Fibroblast of pulmonary artery (primary cell): Measurements from ENCODE around the gene CACNA1B.

Experiments used
- DNase-seq: peaks from one replicate; pipeline ENCODE4 v3.0.0-alpha.2; 2010; ENCODE audit warnings: low read depth
- H3K4me3 ChIP-seq: replicated peaks from 2 replicates; pipeline ENCODE4 v1.5.1; 2011; ENCODE audit warnings: low read depth, mild to moderate bottlenecking, control low read depth, low read length, moderate library complexity
- TF ChIP-seq, protein P1 (sequence below): IDR thresholded peaks from 2 replicates; pipeline ENCODE4 v1.5.1; 2011; ENCODE audit warnings: mild to moderate bottlenecking, control low read depth, low read length, inconsistent platforms; ENCODE audit errors: missing control alignments

The CACNA1B gene

DNA sequence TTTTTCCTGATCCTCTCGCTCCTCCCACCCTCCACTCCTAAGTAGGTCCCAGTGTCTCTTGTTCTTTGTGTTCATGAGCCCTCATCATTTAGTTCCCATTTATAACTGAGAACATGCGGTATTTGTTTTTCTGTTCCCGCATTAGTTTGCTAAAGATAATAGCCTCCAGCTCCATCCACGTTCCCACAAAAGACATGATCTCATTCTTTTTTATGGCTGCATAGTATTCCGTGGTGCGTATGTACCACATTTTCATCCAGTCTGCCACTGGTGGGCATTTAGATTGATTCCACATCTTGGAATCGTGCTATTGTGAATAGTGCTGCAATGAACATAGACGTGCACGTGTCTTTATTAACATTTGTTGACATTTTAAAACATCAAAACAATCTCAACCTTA is 34.2 kb upstream of the CACNA1B start:
- TF ChIP-seq, protein P1, sequence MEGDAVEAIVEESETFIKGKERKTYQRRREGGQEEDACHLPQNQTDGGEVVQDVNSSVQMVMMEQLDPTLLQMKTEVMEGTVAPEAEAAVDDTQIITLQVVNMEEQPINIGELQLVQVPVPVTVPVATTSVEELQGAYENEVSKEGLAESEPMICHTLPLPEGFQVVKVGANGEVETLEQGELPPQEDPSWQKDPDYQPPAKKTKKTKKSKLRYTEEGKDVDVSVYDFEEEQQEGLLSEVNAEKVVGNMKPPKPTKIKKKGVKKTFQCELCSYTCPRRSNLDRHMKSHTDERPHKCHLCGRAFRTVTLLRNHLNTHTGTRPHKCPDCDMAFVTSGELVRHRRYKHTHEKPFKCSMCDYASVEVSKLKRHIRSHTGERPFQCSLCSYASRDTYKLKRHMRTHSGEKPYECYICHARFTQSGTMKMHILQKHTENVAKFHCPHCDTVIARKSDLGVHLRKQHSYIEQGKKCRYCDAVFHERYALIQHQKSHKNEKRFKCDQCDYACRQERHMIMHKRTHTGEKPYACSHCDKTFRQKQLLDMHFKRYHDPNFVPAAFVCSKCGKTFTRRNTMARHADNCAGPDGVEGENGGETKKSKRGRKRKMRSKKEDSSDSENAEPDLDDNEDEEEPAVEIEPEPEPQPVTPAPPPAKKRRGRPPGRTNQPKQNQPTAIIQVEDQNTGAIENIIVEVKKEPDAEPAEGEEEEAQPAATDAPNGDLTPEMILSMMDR = no peak
- H3K4me3 ChIP-seq = no peak overlapping the region
- DNase-seq = no peak

DNA sequence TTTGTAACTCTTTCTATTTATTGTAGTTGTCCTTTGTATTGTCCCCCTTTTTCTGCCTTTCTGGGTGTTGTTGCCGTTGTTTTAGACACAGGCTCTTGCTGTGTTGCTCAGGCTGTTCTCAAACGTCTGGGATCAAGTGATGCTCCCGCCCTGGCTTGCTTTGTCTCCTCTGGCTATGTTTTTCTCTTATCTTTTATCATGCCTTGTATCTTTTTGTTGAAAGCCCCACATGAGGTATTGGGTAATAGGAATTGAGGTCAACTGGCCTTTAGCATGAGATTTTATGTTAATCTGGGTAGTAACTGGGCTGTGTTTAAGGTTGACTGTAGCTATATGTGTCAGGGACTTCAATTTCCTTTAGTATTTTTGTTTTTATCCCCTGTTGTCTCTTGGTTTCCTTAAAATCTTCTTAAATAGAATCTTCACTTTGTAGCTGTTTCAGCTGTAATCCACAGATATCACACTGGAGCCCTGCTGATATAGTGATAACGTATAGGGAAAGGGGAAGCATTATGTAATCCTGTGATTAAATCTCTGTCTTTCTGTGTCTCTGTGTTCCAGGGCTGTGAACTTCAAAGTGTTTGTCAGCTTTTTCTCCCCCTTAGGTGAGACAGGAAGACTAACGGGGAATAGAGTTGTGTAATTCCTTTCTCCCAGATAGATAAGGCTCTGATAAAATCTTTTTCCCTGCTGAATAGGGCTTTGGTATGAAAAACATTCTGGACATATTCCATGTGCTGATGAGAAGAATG is 25.9 kb upstream of the CACNA1B start:
- TF ChIP-seq, protein P1 = no peak
- no peak for DNase-seq
- no peak overlapping the region for H3K4me3 ChIP-seq

DNA sequence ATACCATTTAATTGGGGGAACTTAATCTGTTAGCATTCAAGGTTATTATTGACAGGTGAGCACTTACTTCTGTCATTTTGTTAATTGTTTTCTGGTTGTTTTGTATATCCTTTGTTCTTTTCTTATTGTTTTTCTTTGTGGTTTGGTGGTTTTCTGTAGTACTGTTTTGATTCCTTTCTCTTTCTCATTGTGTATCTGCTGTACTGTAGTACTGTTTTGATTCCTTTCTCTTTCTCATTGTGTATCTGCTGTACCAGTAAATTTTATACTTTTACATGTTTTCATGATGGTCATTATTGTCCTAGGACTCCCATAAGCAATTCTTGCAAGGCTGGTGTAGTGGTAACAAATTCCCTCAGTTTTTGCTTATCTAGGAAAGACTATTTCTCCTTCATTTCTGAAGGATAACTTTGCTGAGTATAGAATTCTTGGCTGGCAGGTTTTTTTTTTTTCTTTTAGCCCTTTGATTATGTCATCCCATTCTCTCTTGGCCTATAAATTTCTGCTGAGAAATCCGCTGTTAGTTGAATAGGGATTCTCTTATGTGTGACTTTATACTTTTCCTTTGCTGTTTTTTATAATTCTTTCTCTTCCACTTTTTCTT is 24.1 kb upstream of the CACNA1B start:
- no peak overlapping the region for H3K4me3 ChIP-seq
- DNase-seq = no peak

DNA sequence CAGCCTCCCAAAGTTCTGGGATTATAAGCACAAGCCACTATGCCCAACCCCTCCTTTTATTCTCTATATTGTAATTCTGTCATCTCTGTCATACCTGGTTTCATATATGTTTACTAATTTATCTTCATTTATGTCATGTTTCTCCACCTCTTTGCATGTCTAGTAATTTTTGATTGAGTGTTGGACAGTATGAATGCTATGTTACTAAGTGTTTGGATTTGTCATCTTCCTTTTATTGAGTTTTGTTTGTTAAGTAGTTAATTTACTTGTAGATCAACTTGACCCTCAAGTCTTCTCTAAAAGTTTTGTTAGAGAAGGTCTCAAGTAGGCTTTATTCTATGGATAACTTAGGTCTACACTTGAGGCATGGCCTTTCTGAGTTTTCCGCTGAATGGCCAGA is 17.2 kb upstream of the CACNA1B start:
- no peak overlapping the region for H3K4me3 ChIP-seq
- TF ChIP-seq, protein P1 = no peak
- DNase-seq = no peak

More for the DNA sequence above, 24.1 kb upstream of the CACNA1B start:
- TF ChIP-seq, protein P1 = no peak

DNA sequence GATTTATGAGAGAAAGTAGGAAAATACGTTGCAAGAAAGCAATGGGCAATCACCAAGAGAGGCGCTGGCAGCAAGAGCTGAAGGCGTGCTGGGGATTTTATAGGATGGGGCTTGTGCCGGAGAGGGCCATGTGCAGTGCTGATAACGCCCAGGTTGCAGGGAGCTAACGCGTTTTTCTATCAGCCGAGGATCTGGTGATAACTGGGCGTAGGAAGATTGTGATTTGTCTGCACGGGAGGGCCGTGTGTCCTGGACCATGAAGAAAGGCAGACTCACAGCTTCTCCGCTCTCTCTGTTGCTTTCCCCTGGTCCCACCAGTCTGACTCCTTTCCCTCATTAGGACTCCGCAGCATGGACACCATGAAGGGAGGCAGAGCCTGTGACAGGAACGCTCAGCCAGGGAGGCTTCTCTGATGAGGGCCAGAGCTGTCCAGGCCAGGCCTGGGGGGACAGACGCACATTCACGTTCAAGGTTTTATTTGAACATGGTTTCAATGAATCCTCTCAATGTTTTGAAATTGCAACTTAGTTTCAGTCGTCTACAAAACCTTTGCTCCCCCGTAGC is 11.9 kb upstream of the CACNA1B start:
- no peak for DNase-seq
- TF ChIP-seq, protein P1 = no peak
- H3K4me3 ChIP-seq = no peak overlapping the region

DNA sequence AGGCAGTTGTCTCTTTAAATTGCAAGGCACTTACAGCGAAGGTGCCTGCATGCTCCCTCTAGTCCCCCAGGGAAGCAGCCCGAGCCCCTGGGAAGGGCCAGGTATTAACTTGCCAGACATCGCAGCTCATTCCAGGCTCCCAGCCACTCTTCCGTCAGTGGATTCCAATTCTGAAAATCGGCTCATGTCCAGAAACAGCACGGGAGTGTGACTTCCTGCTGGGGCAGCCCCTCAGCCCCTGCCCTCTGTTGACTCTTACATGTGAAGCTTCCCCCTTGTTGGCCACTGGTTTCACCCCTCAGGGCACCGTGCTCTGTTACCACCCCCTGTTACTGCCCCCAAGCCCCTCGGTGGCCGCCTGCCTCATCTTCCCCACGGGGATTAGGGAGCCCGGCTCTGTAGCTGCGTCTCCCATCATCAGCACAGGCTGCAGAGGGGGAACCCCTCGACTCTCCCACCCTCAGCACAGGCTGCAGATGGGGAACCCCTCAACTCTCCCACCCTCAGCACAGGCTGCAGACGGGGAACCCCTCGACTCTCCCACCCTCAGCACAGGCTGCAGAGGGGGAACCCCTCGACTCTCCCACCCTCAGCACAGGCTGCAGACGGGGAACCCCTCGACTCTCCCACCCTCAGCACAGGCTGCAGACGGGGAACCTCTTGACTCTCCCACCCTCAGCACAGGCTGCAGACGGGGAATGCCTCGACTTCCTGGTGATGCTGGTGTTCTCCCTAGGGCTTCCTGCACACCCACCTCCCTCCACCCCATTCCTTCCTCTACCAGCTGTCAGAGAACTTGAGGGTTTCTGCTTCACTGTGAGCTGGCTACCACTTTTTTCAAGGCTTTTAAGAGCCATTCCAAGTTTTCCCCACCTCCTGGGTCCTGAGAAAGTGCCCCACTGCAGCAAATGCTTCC is 11.1 kb upstream of the CACNA1B start:
- H3K4me3 ChIP-seq = no peak overlapping the region
- DNase-seq = no peak
- TF ChIP-seq, protein P1 = no peak
